Measurements from ENCODE around the gene TUFT1. TPM values are rescaled to one million over a fixed set of nuclear protein-coding genes. Genes with fewer than 3 reads are reported as not detected.
A peak's percentile ranks its signal among the peaks of the same experiment; 100 is the strongest.
"Not testable (repeated sequence)": the region's sequence is repeated elsewhere in the genome, so short reads cannot be mapped to it uniquely, and the experiment has no call there.

Gene TUFT1
- total and polyA plus RNA-seq, 4 donors: 5.8 to 9.7 (median 6.4) TPM

- Histone ChIP-seq H3K27me3 (ENCODE audit: control insufficient read depth, insufficient read depth, low read length) (no peaks in the 10 kb centered on the region), H3K4me1 (ENCODE audit: control insufficient read depth, insufficient read depth, low read length) (peaks cover 2% of the 10 kb centered on the region), H3K27ac (ENCODE audit: low read depth, low read length) (no peak overlapping the region), H3K9me3 (ENCODE audit: control insufficient read depth, insufficient read depth, low read length) (no peaks in the 10 kb centered on the region), H3K4me3 (ENCODE audit: low read depth, low read length) (no peak overlapping the region), H3K36me3 (ENCODE audit: control insufficient read depth, insufficient read depth, low read length) (peaks cover 12% of the 10 kb centered on the region)
- WGBS (ENCODE audit: insufficient coverage): no CpG with 5 or more reads among the region's 1 CpG
- DNase-seq (ENCODE audit: low read depth in 4 of 6, low spot score in 6 of 6): no peak
Measured at GRCh38 chr1:151585622-151586021, 45.5 kb downstream of the TUFT1 start.

GRCh38 chr1:151590961-151591360 is 50.9 kb downstream of the TUFT1 start:
- WGBS (ENCODE audit: insufficient coverage): 57% methylated on average over 1 of the region's 3 CpGs
- Histone ChIP-seq H3K27ac (ENCODE audit: low read depth, low read length) (no peak overlapping the region), H3K4me1 (ENCODE audit: control insufficient read depth, insufficient read depth, low read length) (no peaks in the 10 kb centered on the region), H3K27me3 (ENCODE audit: control insufficient read depth, insufficient read depth, low read length) (no peaks in the 10 kb centered on the region), H3K9me3 (ENCODE audit: control insufficient read depth, insufficient read depth, low read length) (no peaks in the 10 kb centered on the region), H3K36me3 (ENCODE audit: control insufficient read depth, insufficient read depth, low read length) (no peaks in the 10 kb centered on the region), H3K4me3 (ENCODE audit: low read depth, low read length) (no peak overlapping the region)
- no peak for DNase-seq (ENCODE audit: low read depth in 4 of 6, low spot score in 6 of 6)

GRCh38 chr1:151593730-151594129 is 53.6 kb downstream of the TUFT1 start:
- 19% methylated on average over 5 of the region's 9 CpGs for WGBS (ENCODE audit: insufficient coverage)

GRCh38 chr1:151594143-151594625 is 54.1 kb downstream of the TUFT1 start:
- 2% methylated on average over 11 of the region's 12 CpGs for WGBS (ENCODE audit: insufficient coverage)
- no peak overlapping the region for H3K4me3 ChIP-seq (ENCODE audit: low read depth, low read length)
- peak in 3 of 6 donors; percentile 44 to 89 (median 66) for DNase-seq (ENCODE audit: low read depth in 4 of 6, low spot score in 6 of 6)

More at GRCh38 chr1:151593730-151594129, 53.6 kb downstream of the TUFT1 start:
- Histone ChIP-seq H3K9me3 (ENCODE audit: control insufficient read depth, insufficient read depth, low read length) (no peaks in the 10 kb centered on the region), H3K4me1 (ENCODE audit: control insufficient read depth, insufficient read depth, low read length) (no peaks in the 10 kb centered on the region), H3K27me3 (ENCODE audit: control insufficient read depth, insufficient read depth, low read length) (no peaks in the 10 kb centered on the region), H3K36me3 (ENCODE audit: control insufficient read depth, insufficient read depth, low read length) (no peaks in the 10 kb centered on the region), H3K27ac (ENCODE audit: low read depth, low read length) (no peak overlapping the region), H3K4me3 (ENCODE audit: low read depth, low read length) (no peak overlapping the region)
- no peak for DNase-seq (ENCODE audit: low read depth in 4 of 6, low spot score in 6 of 6)

GRCh38 chr1:151596166-151596953 is 56.3 kb downstream of the TUFT1 start:
- DNase-seq (ENCODE audit: low read depth in 4 of 6, low spot score in 6 of 6): no peak
- Histone ChIP-seq H3K36me3 (ENCODE audit: control insufficient read depth, insufficient read depth, low read length) (no peaks in the 10 kb centered on the region), H3K4me3 (ENCODE audit: low read depth, low read length) (no peak overlapping the region), H3K27me3 (ENCODE audit: control insufficient read depth, insufficient read depth, low read length) (no peaks in the 10 kb centered on the region), H3K4me1 (ENCODE audit: control insufficient read depth, insufficient read depth, low read length) (no peaks in the 10 kb centered on the region), H3K27ac (ENCODE audit: low read depth, low read length) (no peak overlapping the region), H3K9me3 (ENCODE audit: control insufficient read depth, insufficient read depth, low read length) (no peaks in the 10 kb centered on the region)
- 84% methylated on average over 5 of the region's 5 CpGs for WGBS (ENCODE audit: insufficient coverage)

More at GRCh38 chr1:151594143-151594625, 54.1 kb downstream of the TUFT1 start:
- Histone ChIP-seq H3K36me3 (ENCODE audit: control insufficient read depth, insufficient read depth, low read length) (no peaks in the 10 kb centered on the region), H3K4me1 (ENCODE audit: control insufficient read depth, insufficient read depth, low read length) (no peaks in the 10 kb centered on the region), H3K9me3 (ENCODE audit: control insufficient read depth, insufficient read depth, low read length) (no peaks in the 10 kb centered on the region), H3K27ac (ENCODE audit: low read depth, low read length) (no peak overlapping the region), H3K27me3 (ENCODE audit: control insufficient read depth, insufficient read depth, low read length) (no peaks in the 10 kb centered on the region)

- DNase-seq (ENCODE audit: low read depth in 4 of 6, low spot score in 6 of 6); H3K36me3 ChIP-seq (ENCODE audit: control insufficient read depth, insufficient read depth, low read length); H3K9me3 ChIP-seq (ENCODE audit: control insufficient read depth, insufficient read depth, low read length); H3K27me3 ChIP-seq (ENCODE audit: control insufficient read depth, insufficient read depth, low read length); H3K27ac ChIP-seq (ENCODE audit: low read depth, low read length); H3K4me3 ChIP-seq (ENCODE audit: low read depth, low read length); H3K4me1 ChIP-seq (ENCODE audit: control insufficient read depth, insufficient read depth, low read length): not testable (repeated sequence)
- WGBS (ENCODE audit: insufficient coverage): 80% methylated on average over 1 of the region's 5 CpGs
Measured at GRCh38 chr1:151602550-151602949, 62.4 kb downstream of the TUFT1 start.

- Histone ChIP-seq H3K27ac (ENCODE audit: low read depth, low read length) (no peak overlapping the region), H3K9me3 (ENCODE audit: control insufficient read depth, insufficient read depth, low read length) (no peaks in the 10 kb centered on the region), H3K36me3 (ENCODE audit: control insufficient read depth, insufficient read depth, low read length) (no peaks in the 10 kb centered on the region), H3K4me1 (ENCODE audit: control insufficient read depth, insufficient read depth, low read length) (no peaks in the 10 kb centered on the region), H3K27me3 (ENCODE audit: control insufficient read depth, insufficient read depth, low read length) (no peaks in the 10 kb centered on the region), H3K4me3 (ENCODE audit: low read depth, low read length) (no peak overlapping the region)
- DNase-seq (ENCODE audit: low read depth in 4 of 6, low spot score in 6 of 6): no peak
- no CpG with 5 or more reads among the region's 2 CpGs for WGBS (ENCODE audit: insufficient coverage)
Measured at GRCh38 chr1:151604291-151604690, 64.2 kb downstream of the TUFT1 start.

GRCh38 chr1:151606384-151606783 is 66.3 kb downstream of the TUFT1 start:
- Histone ChIP-seq H3K36me3 (ENCODE audit: control insufficient read depth, insufficient read depth, low read length) (no peaks in the 10 kb centered on the region), H3K27ac (ENCODE audit: low read depth, low read length) (no peak overlapping the region), H3K9me3 (ENCODE audit: control insufficient read depth, insufficient read depth, low read length) (no peaks in the 10 kb centered on the region), H3K4me1 (ENCODE audit: control insufficient read depth, insufficient read depth, low read length) (no peaks in the 10 kb centered on the region), H3K4me3 (ENCODE audit: low read depth, low read length) (no peak overlapping the region), H3K27me3 (ENCODE audit: control insufficient read depth, insufficient read depth, low read length) (no peaks in the 10 kb centered on the region)
- no peak for DNase-seq (ENCODE audit: low read depth in 4 of 6, low spot score in 6 of 6)

GRCh38 chr1:151606857-151607256 is 66.7 kb downstream of the TUFT1 start:
- no peaks in the 10 kb centered on the region for H3K4me1 ChIP-seq (ENCODE audit: control insufficient read depth, insufficient read depth, low read length)
- H3K9me3 ChIP-seq (ENCODE audit: control insufficient read depth, insufficient read depth, low read length): no peaks in the 10 kb centered on the region
- DNase-seq (ENCODE audit: low read depth in 4 of 6, low spot score in 6 of 6): no peak
- H3K36me3 ChIP-seq (ENCODE audit: control insufficient read depth, insufficient read depth, low read length): no peaks in the 10 kb centered on the region
- WGBS (ENCODE audit: insufficient coverage): 71% methylated on average over 3 of the region's 3 CpGs
- H3K27me3 ChIP-seq (ENCODE audit: control insufficient read depth, insufficient read depth, low read length): no peaks in the 10 kb centered on the region
- H3K4me3 ChIP-seq (ENCODE audit: low read depth, low read length): no peak overlapping the region
- H3K27ac ChIP-seq (ENCODE audit: low read depth, low read length): no peak overlapping the region

GRCh38 chr1:151610142-151610541 is 70.0 kb downstream of the TUFT1 start:
- Histone ChIP-seq H3K27ac (ENCODE audit: low read depth, low read length) (no peak overlapping the region), H3K4me1 (ENCODE audit: control insufficient read depth, insufficient read depth, low read length) (peaks cover 4% of the 10 kb centered on the region), H3K27me3 (ENCODE audit: control insufficient read depth, insufficient read depth, low read length) (no peaks in the 10 kb centered on the region), H3K9me3 (ENCODE audit: control insufficient read depth, insufficient read depth, low read length) (no peaks in the 10 kb centered on the region), H3K36me3 (ENCODE audit: control insufficient read depth, insufficient read depth, low read length) (no peaks in the 10 kb centered on the region), H3K4me3 (ENCODE audit: low read depth, low read length) (no peak overlapping the region)
- no peak for DNase-seq (ENCODE audit: low read depth in 4 of 6, low spot score in 6 of 6)
- no CpG with 5 or more reads among the region's 3 CpGs for WGBS (ENCODE audit: insufficient coverage)
